Peyer's patch (tissue), 4 donors: Measurements from ENCODE around the gene SERPINF2.

Source experiments
- POLR2A ChIP-seq, 2 donors: fragments of 450-650 bp; IDR thresholded peaks; one replicate each; pipeline ENCODE4 v1.5.1; 2017; ENCODE audit warnings: antibody characterized with exemption in 2 of 2, mild to moderate bottlenecking in 2 of 2, moderate library complexity in 2 of 2
- TF ChIP-seq, protein P1 (sequence below), 6 experiments: fragments of 450-650 bp in 4 of 6; fragments of 200-600 bp in 2 of 6; sonication (generic) in 1 of 6; IDR thresholded peaks; one replicate each; pipeline ENCODE4 v1.5.1; 2017 to 2019; ENCODE audit warnings: antibody characterized with exemption in 6 of 6, mild to moderate bottlenecking in 3 of 6, moderate library complexity in 1 of 6

DNA sequence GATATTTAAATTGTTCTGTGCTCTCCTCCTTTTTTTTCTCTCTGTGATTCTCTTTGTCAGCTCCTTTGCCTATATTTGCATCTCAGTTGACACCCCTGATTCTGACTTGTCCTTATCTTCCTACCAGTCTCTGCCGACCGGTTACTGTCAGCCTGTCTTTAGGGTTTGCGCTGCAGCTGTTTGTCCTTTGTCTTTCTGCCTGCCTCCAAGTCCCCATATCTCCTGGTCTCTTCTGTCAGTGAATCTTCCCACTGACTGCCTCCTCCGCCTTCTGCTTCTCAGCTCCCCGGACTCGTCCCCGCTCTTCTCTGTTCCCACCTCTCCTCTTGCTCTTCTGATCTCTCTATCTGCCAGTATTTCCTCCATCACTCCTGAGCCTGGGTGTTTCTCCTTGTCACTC is 37.7 kb upstream of the SERPINF2 start:
- TF ChIP-seq, protein P1, sequence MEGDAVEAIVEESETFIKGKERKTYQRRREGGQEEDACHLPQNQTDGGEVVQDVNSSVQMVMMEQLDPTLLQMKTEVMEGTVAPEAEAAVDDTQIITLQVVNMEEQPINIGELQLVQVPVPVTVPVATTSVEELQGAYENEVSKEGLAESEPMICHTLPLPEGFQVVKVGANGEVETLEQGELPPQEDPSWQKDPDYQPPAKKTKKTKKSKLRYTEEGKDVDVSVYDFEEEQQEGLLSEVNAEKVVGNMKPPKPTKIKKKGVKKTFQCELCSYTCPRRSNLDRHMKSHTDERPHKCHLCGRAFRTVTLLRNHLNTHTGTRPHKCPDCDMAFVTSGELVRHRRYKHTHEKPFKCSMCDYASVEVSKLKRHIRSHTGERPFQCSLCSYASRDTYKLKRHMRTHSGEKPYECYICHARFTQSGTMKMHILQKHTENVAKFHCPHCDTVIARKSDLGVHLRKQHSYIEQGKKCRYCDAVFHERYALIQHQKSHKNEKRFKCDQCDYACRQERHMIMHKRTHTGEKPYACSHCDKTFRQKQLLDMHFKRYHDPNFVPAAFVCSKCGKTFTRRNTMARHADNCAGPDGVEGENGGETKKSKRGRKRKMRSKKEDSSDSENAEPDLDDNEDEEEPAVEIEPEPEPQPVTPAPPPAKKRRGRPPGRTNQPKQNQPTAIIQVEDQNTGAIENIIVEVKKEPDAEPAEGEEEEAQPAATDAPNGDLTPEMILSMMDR (IDR thresholded peaks at IDR 0.05) = no peak
- no peak for TF ChIP-seq POLR2A (IDR thresholded peaks at IDR 0.05)
